NCI-H748 treated with DMSO at 0.1 percent for 48 hours (cell line): ENCODE data around the gene ARHGEF10L.

Experiments
- DNase-seq: peaks from one replicate; lab custom pipeline; 2025; lab: John Stamatoyannopoulos, UW

The ARHGEF10L gene

DNA sequence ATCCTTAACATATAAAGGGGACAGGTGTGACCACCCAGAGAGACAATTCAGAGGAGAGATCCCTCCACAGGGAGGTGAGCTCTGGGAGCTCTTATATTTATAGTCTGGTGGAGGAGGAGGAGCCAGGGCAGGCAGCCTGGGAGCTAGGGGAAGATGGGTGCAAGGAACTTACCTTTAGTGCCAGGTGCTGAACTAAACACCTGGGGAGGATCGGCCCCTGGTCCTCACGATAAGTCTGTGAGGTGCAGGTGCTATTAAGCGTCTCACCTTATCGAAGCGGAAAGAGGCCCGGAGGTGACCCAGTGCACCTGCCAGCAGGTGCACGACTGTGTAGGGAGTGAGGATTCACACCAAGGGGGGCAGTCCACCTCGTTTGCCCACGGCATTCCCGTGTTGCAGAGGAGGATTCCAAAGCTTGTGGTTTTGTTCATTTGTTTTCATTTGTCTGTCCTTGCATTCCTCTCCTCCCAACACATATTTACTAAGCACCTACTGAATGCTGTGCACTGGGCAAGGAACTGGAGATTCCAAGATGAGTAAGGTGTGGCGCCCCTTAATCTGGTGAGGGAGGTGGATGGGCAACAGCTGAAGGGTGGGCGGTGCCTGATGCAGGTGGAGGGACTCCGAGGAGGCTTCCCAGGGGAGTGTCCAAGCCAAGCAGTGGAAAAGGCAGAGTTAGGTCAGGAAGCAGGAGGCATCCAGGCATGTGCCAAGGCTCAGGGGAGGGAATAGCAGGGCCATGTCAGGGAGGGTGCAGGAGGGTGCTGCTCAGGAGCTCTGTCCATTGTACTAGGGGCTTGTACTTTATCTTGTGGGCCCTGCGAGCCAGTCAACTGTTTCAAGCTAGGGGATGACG lies 11.5 kb downstream of the ARHGEF10L start:
- DNase-seq: no peak

DNA sequence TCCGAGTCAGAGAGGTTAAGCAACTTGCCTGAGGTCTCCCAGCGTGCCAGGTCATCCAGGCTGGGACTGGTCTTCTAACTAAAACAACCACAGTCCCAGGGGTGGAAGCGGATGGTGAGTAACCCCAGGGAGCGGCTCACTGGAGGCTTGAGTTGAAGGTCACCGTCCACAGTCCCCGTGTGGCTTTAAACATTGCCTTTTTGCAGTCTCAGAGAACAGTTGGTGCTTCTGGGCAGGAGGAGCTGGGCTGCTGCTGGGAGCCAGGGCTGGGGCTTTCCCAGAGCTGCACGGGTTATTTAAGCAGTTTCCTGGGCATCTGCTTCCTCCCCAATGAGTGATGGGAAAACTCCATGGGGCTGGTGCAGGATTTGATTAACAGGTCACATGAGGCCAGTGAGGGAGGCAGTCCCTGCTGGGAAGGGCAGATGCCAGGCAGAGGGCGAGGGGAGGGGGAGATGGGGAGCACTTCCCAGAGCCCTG lies 12.3 kb downstream of the ARHGEF10L start:
- no peak for DNase-seq

DNA sequence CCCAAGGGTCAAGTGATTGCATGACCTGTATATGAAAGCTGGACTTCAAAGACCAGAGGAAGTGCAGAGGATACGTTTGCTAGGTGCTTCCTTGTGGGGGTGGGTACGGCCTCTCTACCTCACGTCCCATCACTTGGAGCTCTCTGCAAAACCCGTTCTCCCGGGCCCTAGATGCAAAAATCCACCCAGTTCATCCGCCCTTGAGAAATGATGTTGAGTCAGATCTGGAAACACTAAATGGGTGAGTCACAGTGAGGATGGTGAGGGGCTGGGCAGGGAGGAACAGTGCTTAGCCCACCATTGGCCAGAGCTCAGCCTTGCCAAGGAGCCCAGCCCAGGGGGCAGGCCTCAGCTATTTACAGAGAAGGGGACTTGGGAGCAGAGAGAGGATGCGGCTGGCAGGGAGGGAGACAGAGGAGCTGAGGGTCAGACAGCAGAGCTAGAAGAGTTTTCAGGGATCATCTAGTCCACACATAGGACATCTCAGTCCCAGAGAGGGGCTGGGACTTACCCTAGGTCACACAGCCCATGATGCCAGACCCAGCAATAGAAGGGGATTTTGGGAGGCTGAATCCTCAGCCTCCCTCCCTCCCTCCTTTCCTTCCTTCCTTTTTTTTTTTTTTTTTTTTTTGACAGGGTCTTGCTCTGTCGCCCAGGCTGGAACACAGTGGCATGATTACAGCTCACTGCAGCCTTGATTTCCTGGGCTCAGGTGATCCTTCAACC lies 14.6 kb downstream of the ARHGEF10L start:
- no peak for DNase-seq

DNA sequence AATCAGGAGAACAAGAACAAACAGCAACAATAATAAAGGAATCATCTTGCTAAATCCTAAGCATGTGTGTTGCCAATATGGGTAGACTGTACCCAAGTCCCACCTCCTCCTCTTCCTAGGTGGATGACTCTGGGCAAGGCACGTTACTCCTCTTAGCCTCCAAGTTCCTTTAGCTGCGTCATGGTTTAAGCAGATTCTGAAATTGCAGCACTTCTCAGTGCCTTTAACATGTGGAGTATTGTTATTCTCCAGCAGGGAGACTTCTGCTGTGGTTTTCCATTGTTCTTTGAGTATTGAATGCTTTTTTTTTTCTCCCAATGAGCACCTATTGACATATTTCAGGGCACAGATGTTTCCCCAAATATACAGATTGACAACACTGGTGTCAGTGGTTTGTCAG lies 15.5 kb downstream of the ARHGEF10L start:
- no peak for DNase-seq

DNA sequence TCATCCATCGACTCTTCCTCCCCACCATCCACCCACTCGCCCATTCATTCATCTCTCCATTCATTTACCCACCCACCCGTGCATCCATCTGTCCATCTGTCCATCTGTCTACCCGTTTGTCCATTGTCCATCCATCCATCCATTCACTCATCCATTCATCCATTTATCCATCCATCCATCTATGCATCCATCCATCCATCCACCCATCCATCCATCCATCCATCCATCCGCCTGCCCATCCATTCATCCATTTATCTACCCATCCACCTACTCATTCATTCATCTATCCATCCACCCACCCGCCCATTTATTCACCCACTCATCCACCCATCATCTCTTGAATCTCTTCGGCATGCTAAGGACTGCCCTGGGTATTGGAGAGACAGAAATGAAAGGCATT lies 18.5 kb downstream of the ARHGEF10L start:
- no peak for DNase-seq

DNA sequence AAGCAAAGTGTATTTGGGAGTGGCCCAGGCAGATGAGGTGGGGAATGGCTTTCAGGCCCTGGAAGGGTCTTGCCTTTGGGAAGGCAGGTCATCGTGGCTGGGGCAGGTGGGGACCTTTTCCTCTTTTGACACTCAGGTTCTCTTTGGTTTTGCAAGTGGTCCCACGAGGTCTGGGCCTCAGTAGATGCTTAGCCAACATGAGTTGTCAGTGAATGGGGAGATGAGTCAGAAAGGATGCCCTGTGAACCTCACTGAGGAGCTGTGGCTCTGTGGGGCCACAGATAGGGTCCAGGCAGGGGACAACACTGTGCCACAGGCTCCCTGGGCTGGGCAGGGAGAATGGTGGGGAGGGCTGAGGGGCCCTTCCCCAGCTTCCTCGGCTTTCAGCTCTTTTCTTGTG lies 19.0 kb downstream of the ARHGEF10L start:
- no peak for DNase-seq

DNA sequence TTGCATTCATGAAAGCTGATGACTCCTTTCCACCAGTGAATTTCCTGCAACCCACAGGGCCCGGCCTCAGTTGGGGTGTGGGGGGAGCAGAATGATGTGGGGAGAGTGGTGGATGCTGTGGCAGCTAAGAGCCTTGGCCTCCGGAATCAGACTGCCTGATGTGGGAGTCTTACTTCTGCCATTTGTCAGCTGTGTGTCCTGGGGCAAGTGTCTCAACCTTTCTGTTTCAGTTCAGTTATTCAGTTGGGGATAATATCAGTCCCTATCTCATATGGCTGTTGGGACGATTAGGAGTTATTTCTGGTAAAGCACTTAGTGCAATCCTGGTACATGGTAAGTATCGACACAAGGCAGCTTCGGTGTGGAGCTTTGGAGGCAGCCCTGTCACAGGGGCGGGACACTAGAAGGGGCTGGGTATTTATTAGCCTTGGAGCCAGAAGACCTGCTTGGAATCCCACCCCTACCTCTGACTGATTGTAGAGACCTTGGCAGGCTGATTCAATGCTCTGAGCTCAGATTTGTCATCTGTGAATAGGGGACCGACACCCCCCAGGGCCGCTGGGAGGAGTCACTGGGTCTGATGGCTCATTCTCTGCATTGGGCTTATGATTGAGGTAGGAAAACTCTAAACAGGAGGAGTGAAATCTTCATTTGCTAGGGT lies 19.6 kb downstream of the ARHGEF10L start:
- no peak for DNase-seq

DNA sequence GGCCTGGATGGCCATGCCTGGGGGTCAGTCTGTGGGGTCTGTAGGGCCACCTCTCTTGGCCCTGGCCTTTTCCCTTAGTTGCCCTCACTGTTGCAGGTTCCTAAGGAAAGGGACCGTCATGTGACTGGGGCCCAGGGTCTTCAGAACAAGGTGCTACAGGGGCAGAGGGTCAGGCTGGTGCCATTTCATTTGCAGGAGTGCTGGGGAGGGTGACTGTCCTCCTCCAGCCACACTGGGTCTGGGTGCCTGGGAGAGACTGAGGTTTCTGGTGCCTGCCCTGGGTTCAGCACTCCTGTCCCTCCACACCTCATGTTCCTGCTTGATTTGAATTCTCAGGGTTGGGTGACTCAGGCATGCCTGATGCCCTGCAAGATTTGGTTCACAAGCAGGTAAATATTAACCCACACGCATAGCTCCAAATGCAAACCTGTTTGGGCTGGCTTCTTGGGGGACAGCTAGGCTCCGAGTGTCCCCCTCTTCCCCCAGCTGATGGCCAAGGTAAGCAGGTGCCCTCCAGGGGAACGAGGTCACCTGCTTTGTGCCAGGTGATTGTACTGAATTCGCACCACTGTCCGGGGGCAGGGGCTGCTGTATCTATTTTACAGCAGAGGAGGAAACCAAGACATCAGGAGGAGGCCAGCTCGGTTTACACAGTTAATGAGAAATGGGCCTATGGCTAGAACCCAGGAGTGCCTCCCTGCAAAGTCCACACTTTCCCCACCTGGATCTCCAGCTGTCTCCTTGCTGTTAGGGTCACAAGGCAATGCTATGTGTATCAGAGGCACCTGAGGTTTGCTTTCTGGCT lies 20.3 kb downstream of the ARHGEF10L start:
- DNase-seq: no peak

DNA sequence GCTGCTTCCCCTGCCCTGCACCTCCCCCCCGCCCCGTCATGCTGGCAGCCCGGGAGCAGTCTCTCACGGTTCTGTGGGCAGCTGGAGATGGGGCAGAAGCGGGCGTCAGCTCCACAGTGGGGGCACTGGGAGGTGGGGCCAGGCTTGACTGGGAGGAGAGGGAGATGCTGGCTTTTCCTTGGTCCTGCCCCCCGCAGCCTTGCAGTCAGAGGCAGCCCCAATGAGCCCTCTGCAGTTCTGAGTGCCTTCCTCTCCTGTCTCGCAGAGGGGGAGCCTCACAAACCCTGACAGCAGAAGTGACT lies 21.7 kb downstream of the ARHGEF10L start:
- DNase-seq: no peak

DNA sequence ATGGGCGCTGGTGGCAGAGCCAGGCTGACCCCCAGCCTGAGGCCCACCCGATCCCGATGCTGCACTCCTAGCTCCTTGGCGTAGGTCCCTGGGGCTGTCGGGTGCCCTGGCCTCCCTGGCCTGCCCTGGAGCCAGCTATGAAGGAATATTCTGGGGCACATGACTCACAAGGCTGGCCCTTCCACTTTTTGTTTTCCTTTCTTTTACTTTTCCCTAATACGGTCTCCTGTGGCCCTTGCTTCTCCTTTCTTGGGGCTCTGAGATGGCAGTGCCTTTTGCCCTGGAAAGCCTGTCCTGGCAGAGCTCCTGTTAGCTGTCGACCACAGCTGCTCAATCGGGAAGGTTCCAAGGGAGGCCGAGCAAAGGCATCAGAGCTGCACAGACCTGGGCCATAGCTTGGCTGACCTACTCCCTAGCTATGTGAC lies 22.1 kb downstream of the ARHGEF10L start:
- no peak for DNase-seq

DNA sequence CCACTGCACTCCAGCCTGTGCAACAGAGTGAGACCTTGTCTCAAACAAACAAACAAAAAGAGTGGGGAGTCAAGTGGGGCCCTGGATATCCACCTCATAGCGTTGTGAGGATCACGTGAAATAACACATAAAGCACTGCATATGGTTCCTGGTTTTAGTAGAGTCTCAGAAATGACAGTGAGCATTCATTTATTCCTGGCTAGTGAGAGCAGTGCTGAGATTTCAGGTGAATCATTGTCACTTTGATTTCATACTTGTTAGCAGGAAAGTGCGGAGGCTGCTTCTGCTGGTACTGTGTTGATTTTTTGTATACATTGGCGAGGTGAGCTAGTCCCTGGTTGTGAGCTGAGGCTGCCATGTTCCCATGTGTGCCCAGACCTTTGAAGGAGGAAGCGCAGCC lies 22.9 kb downstream of the ARHGEF10L start:
- no peak for DNase-seq

DNA sequence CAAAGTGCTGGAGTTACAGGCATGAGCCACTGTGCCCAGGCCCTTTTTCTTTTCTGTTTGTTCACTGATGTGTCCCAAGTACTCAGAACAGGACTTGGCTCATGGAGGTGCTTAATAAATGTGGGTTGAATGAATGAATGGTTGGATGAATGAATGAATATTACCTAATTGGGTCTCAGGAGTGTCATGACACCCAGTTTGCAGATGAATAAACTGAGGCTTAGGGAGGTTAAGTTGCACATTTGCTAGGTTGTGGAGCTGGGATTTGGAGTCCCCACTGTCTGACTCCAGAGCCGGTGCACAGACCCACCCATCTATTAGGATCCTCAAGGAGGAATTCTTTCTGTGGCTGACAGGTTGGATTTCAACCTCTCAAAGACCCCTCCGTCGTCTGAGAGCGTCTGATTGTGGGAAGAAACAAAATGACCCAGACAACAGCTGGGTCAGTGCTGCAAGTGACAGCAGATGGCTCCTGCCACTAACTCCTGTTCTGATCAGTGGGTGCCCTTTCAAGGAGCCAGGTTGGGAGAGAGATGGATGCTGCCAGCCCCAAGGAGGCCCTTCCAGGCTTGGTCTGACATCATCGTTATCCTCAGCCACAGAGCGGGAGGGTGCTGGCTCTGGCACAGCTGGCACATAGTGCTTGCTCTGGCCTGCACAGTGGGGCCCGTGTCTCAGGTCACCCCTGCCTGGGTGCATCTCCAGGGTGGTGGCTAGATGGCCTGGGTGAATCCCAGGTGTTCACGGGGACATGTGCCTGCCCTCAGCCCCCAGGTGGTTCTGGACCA lies 24.2 kb downstream of the ARHGEF10L start:
- no peak for DNase-seq

DNA sequence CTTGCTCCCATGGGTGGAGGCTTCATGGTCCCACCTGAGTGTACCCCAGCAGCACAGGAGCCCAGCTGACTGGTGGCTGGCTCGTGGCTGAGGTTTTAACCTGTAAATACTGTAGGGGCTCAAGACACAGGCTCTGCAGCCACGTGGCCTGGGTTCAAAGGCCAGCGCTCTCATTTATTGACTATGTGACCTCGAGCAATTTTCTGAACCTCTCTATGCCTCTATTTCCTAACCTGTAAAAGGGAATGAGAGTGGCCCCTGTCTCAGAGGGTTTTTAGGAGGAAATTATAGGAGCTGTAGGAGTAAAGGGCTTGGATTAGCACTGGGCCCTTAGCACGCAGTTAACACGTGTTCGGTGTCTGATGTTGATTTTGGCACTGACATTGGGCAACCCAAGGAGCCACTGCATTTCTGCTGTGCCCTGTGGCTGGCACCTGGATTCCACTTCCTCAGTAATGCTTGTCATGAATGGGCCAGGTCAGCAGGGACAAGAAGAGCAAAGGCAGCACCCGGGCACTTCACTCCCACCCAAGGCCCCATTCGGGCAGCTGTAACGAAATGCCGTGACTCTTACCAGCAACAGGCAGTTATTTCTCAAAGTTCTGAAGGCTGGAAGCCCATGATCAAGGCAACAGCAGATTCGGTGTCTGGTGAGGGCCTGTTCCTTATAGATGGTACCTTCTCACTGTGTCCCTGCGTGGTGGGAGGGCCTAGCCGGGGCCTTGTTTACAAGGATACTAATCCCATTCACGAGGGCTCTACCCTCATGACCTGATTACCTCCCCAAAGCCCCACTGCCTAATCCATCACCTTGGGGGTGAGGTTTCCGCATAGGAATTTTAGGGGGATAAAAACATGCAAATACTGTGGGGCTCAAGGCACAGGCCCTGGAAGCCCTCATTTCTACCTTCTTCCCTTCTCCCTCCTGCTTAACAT lies 25.2 kb downstream of the ARHGEF10L start:
- no peak for DNase-seq

DNA sequence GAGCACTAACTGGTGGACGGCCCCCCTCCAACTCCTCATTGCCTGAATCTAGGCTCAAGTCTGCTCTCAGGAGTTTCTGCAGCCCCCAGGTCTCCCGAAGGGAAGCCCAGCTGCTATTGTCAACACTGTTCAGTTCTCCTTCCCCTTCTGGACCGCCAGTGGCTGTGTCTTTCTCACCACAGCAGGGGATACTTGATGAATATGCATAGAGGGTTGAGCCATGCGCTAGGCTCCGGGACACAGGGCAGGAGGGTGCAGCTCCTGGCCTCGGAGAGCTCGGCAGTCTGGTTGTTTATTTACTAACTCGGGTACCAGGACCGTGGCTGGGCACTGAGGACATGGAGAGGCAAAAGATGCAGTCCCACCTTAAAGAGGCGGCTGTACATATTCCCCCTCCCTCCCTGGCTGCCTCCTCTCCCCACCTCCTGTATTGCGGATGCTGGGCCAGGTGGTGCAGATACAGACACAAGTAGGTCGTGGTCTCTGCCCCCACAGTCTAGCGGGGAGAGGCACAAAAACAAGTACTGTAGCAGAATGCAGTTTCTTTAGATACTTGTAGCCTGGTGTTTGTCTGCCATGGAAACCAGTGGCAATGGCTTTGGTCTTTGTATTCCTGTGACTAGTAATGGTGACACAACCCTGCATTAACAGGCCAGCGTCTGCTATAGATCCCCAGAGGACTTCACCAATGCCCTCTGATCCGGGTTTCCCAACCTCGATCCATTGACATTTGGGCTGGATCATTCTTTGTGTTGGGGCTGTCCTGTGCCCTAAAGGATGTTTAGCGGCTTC lies 26.2 kb downstream of the ARHGEF10L start:
- no peak for DNase-seq

DNA sequence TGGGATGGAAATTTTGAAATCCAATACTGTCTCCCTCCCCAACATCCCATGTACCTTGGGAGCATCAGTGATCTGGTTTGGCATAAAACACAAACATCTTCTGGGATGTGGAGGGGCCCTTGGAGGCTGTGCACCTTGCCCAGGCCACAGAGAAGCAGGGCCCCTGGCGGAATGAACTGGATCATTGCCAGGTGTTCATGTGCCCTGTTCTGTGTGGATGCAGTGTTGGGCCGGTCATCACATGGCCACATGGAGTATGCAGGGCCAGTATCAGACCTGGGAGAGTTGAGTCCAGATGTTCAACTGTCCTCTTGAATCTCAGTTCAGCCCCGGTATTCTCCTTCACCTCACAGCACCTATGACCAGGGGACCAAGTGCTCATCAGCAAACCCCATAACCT lies 26.9 kb downstream of the ARHGEF10L start:
- no peak for DNase-seq

DNA sequence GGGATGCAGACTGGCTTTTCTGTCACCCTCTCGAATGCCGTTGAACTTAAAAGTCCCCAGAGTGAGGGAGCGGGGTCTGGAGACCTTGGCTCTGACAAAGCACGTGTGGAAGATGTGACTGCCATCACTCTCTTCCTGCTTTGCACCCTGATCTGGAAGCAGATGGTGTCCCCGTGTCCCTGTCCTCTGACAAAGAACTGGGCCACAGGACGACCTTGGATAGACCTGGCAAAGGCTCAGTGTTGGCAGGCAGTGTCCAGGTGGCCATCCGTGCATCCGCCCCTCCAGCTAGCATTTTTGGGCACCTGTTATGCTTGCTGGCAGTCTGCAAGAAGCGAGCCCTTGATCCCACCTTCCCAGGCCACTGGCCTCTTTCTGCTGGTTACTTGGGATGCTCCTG lies 27.4 kb downstream of the ARHGEF10L start:
- DNase-seq: no peak

DNA sequence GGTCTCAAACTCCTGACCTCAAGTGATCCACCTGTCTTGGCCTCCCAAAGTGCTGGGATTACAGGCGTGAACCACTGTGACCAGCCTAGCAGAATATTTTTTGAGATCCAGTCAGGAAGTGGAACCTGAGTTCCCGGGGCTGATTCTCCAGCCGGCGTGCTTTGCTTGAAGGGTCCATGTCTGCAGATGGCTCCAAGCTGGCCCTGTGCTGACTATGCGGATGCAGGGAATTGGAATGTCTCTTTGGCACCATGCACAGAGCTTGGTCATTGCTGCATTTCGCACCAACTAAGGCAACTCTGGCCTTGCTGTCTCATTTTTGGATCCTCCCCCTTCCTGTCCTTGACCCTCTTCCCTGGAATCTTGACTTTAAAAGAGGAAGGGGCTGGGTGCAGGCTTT lies 28.1 kb downstream of the ARHGEF10L start:
- no peak for DNase-seq

DNA sequence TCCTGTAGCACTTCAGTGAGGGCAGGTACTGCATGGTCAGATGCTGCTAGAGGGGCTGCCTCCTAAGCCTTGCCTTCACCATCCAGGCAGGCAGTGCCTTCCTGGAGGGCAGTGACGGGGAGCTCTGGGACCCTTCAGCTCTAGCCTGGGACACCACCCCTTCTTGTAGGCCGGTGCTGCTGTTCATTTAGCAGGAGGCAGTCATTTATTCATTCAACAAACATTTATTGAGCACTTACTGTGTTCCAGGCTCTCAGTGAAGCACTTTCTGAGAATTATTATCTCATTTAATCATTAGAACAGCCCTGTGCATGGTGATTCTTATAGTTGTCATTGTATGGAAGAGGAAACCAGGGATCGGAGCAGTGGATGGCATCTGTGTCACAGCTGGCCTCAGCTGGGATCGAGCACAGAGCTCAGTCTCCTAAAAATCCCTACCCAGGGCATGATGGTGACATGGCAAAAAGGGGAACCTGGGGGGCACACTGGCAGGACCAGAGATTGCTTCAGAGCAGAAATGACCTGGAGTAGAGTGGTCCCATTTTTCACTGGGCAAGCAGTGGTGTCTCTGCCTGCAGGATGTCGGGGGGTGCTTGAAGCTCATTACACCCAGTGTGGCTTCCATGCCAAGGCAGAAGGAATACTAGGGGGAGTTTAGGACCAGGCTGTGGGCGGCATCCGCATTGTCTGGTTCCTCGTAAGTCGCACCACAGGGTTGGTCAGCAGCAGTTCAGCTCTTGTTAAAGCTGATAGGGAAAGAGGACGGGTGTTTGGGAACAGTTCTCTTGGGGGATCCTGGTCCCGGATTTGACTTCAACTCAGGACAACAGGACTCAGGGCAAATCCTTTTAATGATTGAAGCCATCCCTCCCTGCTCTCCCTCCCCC lies 28.8 kb downstream of the ARHGEF10L start:
- DNase-seq: no peak
